Sciatic nerve (tissue), 2 donors: ENCODE data around the gene SORCS1. TPM values are rescaled to one million over a fixed set of nuclear protein-coding genes. Genes with fewer than 3 reads are reported as not detected.
A peak's percentile ranks its signal among the peaks of the same experiment; 100 is the strongest.
"Not testable (repeated sequence)": the region's sequence is repeated elsewhere in the genome, so short reads cannot be mapped to it uniquely, and the experiment has no call there.

Experiments used
- ATAC-seq: fragments of 200-7000 bp; cut with Tn5 transposase; one replicate; pipeline ENCODE4 v1.9.1; 2020; ENCODE audit warnings: mild to moderate bottlenecking, moderate library complexity
- DNase-seq: peaks from one replicate; pipeline ENCODE4 v3.0.0-alpha.2; 2020; ENCODE audit warnings: low spot score
- intact Hi-C: fragments of 100-400 bp; cut with DNase I; formaldehyde crosslinking; loops from one replicate; pipeline ENCODE4 v1.14.2; 2022
- total RNA-seq: library from RNA; stranded (reverse); fragmentation: NEBNext Ultra II Directional; extraction: Animal tissue kit (Norgen Biotek cat#: 25700); gene quantifications from one replicate; pipeline ENCODE4 v1.2.1, GENCODE V29; 2021
- donor health status: DM: no; HTN: no; CAD: no.
- donor health status: DM: no; HTN: no; CAD: no.

SORCS1 gene
- total RNA-seq, 1 donor from 2014 or later: 80.5 TPM

GRCh38 chr10:107059068-107059804 lies 105.3 kb downstream of the SORCS1 start:
- peak; percentile 75 for ATAC-seq
- intact Hi-C loops: no loop called here
- DNase-seq: no peak

DNA sequence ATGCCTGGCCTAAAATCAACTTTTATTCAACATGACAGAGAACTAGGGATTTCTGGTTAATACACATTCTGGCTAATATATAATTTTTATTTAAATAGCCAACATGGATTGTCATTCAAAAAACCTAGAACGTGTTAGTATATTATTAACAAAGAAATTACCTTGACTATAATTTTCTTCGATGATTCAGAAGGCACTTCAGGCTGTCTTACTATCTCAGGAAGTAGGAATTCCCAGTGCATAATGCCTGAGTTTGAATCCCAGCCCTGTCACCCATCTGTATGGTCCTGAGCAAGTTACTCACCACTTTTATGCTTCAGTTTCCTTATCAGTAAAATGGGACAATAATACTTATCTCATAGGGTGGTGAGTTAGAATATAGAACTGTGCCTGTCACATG lies 106.2 kb downstream of the SORCS1 start:
- ATAC-seq (no peak), DNase-seq (no peak)
- intact Hi-C loops: no loop called here

DNA sequence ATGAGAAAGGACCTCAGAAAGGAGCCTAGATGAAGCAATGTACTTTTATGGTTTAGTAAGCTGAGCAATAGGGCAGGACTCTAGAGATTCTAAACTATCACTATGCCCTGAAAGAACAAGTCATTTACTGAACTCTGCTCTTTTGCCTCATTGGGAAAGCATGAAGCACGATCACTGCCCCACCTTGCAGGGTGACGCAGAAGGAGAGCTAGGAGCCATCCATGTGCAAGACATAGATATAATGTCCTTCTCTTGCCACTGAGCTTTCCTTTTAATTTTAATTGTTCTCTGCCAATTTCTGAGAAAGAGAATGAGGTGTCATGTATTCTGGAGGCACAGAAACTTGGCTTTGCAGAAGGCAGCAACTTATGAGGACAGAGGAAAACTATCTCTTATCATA lies 108.3 kb downstream of the SORCS1 start:
- ATAC-seq (peak; percentile 39), DNase-seq (no peak)
- intact Hi-C loops: no loop called here

DNA sequence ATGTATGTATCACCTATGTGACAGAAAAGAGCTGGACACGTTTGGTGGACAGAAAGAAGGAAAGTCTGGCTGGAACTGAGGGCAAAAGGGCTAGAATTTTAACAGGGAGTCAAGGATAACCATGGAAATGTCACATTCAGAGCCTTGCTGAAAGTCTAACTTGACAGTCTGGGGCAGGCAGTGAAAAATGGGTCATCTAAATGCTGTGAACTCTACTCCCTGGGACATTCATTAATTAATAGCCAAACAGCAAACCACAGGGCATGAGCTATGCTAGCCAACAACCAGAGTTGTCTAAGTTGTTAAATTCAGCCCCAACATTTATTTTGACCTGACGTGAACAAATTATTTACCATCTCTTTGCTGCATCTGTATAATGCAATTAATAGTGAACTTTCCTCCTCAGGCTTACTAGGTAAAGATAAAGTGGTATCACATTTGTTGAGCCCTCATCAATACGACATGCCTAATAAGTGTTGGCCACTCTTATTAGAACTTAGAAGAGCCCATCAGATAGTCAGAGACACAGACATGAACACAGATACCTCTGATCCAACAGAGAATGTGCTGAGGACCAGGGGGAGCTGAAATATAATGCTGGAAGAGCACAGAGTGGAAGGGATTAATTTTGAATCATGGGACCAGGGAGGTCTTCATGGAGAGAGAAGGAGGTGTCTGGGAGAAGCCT lies 109.9 kb downstream of the SORCS1 start:
- intact Hi-C loops: no loop called here
- ATAC-seq (no peak), DNase-seq (no peak)

DNA sequence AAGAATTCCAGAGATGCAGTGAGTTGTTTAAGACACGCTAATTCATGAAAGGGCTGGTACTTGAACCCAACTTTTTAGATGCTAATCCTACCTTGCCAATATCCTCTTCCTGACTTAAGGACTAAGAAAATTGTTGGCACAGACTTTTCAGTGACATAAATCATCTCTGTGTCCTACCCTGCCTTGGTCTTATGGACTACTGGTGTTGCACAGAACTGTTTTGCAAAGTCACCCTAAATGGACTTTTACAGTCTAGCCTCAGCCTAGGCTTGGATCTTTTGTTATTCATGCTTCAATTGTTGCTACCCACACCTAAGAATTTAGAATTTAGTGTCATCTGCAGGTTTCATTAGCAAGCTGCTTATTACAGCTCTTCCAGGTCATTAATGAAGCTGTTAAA lies 112.7 kb downstream of the SORCS1 start:
- ATAC-seq (no peak), DNase-seq (no peak)
- intact Hi-C loops: no loop called here

GRCh38 chr10:107043461-107043860 lies 121.0 kb downstream of the SORCS1 start:
- intact Hi-C loops: loop anchor here (5.0 kb wide), 1 partner anchor 104 kb away; no protein-coding TSS in a partner anchor
- no peak for DNase-seq
- ATAC-seq: no peak

DNA sequence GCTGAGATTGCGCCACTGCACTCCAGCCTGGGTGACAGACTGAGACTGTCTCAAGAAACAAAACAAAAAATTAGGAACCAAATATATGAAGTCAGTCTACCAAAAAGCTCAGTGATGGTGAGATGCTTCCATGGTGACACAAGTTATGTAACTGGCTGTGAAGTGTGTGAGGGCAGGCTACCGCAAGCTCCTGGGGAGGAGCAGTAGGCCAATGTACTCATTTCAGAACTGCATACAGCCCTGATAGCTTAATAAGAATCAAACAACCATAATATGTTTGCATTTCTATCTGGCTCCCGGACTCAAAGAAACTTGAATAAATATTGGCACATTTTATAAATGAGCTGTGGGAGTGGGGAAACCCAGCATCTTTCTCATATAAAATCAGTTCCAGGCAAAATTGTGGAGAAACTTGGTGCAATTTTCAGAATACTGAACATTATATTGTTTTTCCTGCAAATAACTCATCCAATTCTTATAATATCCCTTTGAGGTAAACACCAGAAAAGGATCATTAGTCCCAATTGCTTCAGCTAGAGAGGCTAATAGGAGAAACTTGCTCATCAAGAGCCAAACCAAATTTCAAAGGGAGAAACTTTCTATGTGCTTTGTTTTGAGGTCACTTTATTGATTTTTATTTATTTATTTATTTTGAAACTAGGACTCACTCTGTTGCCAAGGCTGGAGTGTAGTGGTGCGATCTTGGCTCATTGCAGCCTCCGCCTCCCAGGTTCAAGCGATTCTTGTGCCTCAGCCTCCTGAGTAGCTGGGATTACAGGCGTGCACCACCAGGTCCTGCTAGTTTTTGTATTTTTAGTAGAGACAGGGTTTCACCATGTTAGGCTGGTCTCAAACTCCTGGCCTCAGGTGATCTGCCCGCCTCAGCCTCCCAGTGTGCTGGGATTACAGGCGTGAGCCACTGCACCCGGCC lies 127.0 kb downstream of the SORCS1 start:
- intact Hi-C loops: no loop called here
- ATAC-seq: no peak
- no peak for DNase-seq

DNA sequence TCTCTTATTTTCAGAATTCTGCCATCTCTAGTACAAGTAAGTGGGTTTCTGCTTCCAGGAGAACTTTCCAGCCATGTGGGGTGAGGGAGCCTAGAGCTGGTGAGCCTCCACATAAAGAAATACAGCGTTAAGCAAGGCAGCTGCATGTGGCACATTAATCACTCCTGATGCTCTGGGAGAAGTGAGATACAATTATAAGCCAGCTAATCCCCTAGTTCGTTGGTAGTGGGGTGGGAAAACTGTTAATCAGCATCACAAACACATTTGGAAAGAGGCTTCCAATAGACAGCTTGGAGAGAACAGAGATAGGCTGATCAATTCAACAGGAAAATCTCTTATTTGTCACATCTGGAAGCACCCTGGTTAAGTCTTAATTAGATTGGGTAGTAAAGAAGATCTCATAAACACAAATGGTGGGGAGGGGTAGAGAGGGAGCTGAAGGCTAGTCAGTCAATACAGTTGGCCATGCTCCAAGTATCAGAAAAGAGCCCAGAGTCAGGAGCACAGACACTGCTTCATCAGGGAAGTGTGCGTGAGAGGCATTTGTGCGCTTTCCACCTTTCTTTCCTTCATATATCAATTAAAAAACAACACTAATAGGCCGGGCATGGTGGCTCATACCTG lies 130.6 kb downstream of the SORCS1 start:
- ATAC-seq (no peak), DNase-seq (no peak)
- intact Hi-C loops: no loop called here

GRCh38 chr10:107032700-107033401 lies 131.7 kb downstream of the SORCS1 start:
- ATAC-seq (no peak), DNase-seq (no peak)
- intact Hi-C loops: no loop called here

DNA sequence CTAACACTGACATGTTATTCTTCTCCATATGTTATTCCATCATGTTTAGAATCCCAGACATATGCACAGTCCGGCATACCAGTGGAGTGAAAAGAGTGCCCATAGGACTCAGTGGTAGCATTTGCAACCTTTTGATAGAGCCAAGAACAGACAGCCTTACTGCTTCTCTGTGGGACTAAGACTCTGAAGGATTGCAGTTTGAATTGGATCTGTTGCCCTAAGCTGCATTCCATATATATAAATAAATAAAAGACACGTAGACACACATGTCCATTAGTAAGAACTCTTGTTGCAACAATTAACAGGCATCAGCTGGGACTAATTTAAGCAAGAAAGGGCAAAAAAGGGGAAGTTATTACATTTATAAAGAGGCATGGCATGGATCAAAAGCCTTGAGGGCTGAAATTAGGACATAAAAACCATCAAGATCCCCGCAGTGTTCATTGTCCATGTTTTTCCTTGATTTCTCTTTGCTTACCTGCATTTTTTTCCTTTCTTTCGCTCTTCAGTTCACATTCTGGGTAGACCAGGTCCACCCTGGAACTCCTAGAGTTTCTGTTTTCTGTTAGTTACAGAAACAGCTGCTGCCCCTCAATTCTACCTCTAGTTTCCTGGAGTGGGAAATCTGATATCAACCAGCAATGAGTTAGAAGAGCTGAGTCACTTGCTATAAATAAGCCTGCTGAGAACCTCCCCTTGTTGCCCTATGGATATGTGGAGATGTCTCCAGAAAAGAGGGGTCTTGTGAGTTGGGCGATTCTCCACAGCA lies 132.4 kb downstream of the SORCS1 start:
- DNase-seq (no peak), ATAC-seq (no peak)
- intact Hi-C loops: no loop called here

GRCh38 chr10:107028236-107028635 lies 136.3 kb downstream of the SORCS1 start:
- intact Hi-C loops: no loop called here
- ATAC-seq (no peak), DNase-seq (no peak)

DNA sequence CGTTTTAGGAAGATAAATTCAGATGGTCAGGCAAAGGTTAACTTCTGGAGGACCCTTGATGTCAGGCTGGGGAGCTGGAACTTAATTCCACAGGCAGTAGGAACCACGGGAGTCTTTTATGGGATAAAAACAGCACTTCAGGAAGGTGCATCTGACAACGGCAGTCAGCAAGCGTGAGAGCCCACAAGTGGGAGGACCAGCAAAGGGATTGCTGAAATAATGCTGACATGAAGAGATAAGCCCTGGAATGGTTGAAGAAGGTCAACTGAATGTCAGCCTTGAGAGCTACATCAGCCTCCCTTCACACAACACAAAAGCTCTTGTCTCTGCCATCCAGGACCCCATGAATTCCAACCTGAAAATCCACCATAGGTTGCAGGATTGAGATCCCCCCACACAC lies 138.8 kb downstream of the SORCS1 start:
- intact Hi-C loops: no loop called here
- DNase-seq (no peak), ATAC-seq (no peak)

DNA sequence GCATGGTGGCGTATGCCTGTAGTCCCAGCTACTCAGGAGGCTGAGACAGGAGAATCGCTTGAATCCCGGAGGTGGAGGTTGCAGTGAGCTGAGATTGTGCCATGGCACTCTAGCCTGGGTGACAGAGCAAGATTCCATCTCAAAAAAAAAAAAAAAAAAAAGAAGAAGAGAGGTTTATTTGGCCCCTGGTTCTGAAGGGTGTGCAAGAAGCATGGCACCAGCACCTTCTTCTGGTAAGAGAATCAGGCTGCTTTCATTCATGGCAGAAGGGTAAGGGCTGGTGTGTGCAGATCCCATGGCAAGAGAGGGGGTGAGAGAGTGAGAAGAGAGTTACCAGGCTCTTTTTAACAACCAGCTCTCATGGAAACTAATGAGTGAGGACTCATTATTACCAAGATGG lies 140.5 kb downstream of the SORCS1 start:
- intact Hi-C loops, DNase-seq, ATAC-seq: not testable (repeated sequence)

DNA sequence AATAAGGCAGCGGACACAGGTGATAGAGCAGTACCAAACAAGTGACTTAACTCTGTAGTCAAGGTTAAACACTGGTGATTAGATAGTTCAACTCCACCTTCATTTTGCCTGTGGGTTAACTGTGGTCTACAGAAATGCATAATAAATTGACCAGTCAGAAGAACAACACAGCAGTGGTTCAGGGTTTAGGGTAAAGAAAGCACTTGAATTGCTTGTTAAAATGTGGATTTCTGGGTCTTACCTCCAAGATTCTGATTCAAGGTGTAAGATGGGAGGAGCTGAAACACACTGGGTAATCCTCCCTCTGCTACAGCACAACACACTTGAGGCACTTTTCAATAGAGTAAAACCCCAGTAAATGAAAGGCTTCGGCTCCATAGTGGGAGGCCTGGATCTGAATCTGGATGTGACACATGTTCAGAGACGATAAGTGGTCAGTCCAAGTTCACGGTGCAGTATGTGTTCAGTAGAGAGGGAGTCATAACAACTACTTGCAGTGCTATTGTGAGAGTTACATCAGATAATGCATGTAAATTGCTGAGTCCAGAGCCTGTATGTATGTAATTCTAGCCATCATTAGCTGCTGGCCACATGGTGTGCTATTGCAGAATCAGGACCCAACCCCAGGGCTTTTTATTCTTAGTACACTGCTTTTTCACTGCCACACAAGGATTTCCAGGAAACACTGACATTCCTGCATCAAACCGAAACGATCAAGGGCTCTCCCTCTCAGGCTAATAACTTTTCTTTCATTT lies 141.7 kb downstream of the SORCS1 start:
- intact Hi-C loops: no loop called here
- ATAC-seq (no peak), DNase-seq (no peak)

- ATAC-seq (no peak), DNase-seq (no peak)
- intact Hi-C loops: no loop called here
Measured at GRCh38 chr10:107019154-107019553, 145.4 kb downstream of the SORCS1 start.

DNA sequence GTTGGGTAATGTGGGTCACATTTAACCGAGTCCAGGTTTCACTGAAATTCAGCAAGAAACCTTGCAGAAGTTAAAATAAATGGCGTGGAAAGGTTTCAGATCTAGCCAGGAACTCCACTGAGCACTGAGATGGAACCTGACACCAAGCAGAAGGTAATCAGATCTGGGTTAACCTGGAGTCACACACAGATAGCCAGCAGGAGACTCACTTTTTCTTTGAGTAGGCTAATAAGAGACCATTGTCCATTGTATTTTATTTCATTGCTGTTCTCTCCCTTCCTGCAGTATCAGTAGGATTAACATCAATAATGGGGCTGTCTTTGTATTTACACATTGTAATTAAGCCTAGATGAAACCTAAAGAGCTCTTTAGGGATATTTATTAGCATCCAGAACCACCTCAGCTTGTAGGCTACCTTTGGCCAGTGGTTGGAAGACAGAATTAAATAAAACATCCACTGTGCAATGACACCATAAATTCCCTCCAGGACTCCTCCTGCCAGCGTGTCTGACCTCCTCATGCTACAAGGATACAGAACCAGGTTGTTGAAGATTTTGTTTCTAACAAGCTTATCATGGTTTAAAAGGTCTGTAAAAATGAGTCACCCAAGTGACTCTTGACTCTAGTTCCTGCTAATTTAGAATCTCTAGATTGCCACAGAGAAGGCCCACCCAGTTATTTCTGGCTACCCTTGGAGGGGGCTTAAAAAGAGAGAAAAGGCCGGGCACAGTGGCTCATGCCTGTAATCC lies 151.1 kb downstream of the SORCS1 start:
- intact Hi-C loops: no loop called here
- DNase-seq: no peak
- no peak for ATAC-seq

DNA sequence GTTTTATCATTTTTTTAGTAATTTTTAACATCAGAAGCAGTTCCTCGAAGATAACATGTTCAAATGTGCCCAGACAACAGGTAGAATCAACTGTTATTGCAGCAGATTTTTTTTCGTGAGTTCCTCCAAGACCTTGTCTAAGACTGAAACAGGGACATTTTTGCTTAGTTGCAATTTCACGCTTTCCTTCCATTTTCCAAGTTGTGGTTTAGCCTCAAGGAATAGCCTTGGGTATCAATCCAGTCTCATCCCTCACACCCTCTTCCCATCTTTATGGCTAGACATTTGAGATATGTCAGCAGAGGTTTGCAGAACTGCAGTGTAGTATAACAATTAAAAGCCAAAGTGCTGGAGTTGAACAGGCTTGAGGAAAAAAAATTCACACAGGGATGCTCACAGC lies 152.5 kb downstream of the SORCS1 start:
- no peak for ATAC-seq
- intact Hi-C loops: no loop called here

More for the DNA sequence above, 152.5 kb downstream of the SORCS1 start:
- DNase-seq: no peak
